ENCODE measurements around the gene ARHGAP24.
"Not testable (repeated sequence)": the region's sequence is repeated elsewhere in the genome, so short reads cannot be mapped to it uniquely, and the experiment has no call there.

Gene ARHGAP24

GRCh38 chr4:85508654-85509053, 33.7 kb downstream of the ARHGAP24 start:
- Histone ChIP-seq H3K4me2 (ENCODE audit: low read length) (no peak overlapping the region), H3K27me3 (ENCODE audit: control insufficient read depth, insufficient read depth, low read length) (no peaks in the 10 kb centered on the region), H3K4me3 (ENCODE audit: low read length) (no peak overlapping the region)

DNA sequence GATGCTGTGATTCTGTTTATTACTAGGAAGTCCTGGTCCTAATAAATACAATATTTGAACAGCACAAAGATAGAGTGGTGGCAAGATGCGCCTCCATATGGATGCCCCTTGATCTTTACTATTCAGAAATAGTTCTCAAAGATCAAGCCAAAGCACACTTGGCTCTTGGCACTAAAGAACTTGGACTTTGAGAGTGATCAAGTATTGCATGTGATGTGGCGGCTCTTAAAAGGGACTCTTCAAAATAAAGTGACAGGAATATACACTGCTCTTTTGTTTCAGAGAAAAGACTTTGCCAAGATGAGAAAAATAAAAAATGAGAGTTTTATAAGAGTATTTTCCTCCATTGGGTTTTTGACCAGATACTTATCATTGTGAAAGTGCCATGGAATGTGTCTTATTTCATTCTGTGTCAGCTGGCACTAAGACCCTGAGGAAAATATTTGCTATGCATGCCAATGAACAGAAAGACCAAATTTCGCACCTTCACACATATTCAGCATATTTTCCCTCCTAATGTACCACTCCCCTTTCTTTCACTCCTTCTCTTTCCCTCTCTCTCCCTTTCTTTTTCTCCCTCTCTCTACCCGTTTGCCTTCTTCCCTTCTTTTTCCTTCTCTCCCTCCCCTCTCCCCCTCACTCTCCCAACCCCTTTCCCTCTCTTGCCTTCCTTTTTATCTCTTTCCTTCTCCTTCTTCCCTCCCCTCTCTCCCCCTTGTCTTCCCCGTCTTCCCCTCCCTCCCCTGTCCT, 35.1 kb downstream of the ARHGAP24 start:
- Histone ChIP-seq H3K9ac (ENCODE audit: low read depth, low read length) (no peak overlapping the region), H3K4me1 (ENCODE audit: control insufficient read depth, insufficient read depth, low read length) (peaks cover 21% of the 10 kb centered on the region), H3K9me3 (replicated peaks; ENCODE audit: low read length) (no peaks in the 10 kb centered on the region), H3K4me2 (ENCODE audit: low read length) (no peak overlapping the region), H3K4me3 (ENCODE audit: low read length) (no peak overlapping the region), H3K27me3 (ENCODE audit: control insufficient read depth, insufficient read depth, low read length) (no peaks in the 10 kb centered on the region), H3K36me3 (ENCODE audit: insufficient read depth, low read length) (no peaks in the 10 kb centered on the region)

More at GRCh38 chr4:85508654-85509053, 33.7 kb downstream of the ARHGAP24 start:
- Histone ChIP-seq H3K9ac (ENCODE audit: low read depth, low read length) (no peak overlapping the region), H3K36me3 (ENCODE audit: insufficient read depth, low read length) (no peaks in the 10 kb centered on the region), H3K4me1 (ENCODE audit: control insufficient read depth, insufficient read depth, low read length) (peaks cover 9% of the 10 kb centered on the region), H3K9me3 (replicated peaks; ENCODE audit: low read length) (no peaks in the 10 kb centered on the region)

- H3K4me2 ChIP-seq (ENCODE audit: low read length) = no peak overlapping the region
- no peaks in the 10 kb centered on the region for H3K27me3 ChIP-seq (ENCODE audit: control insufficient read depth, insufficient read depth, low read length)
- peaks cover 22% of the 10 kb centered on the region for H3K4me1 ChIP-seq (ENCODE audit: control insufficient read depth, insufficient read depth, low read length)
- H3K9me3 ChIP-seq (replicated peaks; ENCODE audit: low read length) = no peaks in the 10 kb centered on the region
- H3K9ac ChIP-seq (ENCODE audit: low read depth, low read length) = no peak overlapping the region
- H3K4me3 ChIP-seq (ENCODE audit: low read length) = no peak overlapping the region
- no peaks in the 10 kb centered on the region for H3K36me3 ChIP-seq (ENCODE audit: insufficient read depth, low read length)
These were observed 35.7 kb downstream of the ARHGAP24 start for GRCh38 chr4:85510632-85510984.

GRCh38 chr4:85512446-85513205, 37.7 kb downstream of the ARHGAP24 start:
- Histone ChIP-seq H3K4me3 (ENCODE audit: low read length) (no peak overlapping the region), H3K9ac (ENCODE audit: low read depth, low read length) (no peak overlapping the region)

GRCh38 chr4:85514117-85514516, 39.2 kb downstream of the ARHGAP24 start:
- H3K36me3 ChIP-seq (ENCODE audit: insufficient read depth, low read length) = no peaks in the 10 kb centered on the region
- H3K27me3 ChIP-seq (ENCODE audit: control insufficient read depth, insufficient read depth, low read length) = no peaks in the 10 kb centered on the region
- no peak overlapping the region for H3K4me3 ChIP-seq (ENCODE audit: low read length)
- H3K4me1 ChIP-seq (ENCODE audit: control insufficient read depth, insufficient read depth, low read length) = peaks cover 22% of the 10 kb centered on the region
- H3K4me2 ChIP-seq (ENCODE audit: low read length) = peak overlapping the region; percentile 57
- H3K9me3 ChIP-seq (replicated peaks; ENCODE audit: low read length) = no peaks in the 10 kb centered on the region
- no peak overlapping the region for H3K9ac ChIP-seq (ENCODE audit: low read depth, low read length)

More at GRCh38 chr4:85512446-85513205, 37.7 kb downstream of the ARHGAP24 start:
- Histone ChIP-seq H3K4me1 (ENCODE audit: control insufficient read depth, insufficient read depth, low read length) (peaks cover 22% of the 10 kb centered on the region), H3K9me3 (replicated peaks; ENCODE audit: low read length) (no peaks in the 10 kb centered on the region), H3K36me3 (ENCODE audit: insufficient read depth, low read length) (no peaks in the 10 kb centered on the region), H3K4me2 (ENCODE audit: low read length) (peak overlapping the region; percentile 28), H3K27me3 (ENCODE audit: control insufficient read depth, insufficient read depth, low read length) (no peaks in the 10 kb centered on the region)

DNA sequence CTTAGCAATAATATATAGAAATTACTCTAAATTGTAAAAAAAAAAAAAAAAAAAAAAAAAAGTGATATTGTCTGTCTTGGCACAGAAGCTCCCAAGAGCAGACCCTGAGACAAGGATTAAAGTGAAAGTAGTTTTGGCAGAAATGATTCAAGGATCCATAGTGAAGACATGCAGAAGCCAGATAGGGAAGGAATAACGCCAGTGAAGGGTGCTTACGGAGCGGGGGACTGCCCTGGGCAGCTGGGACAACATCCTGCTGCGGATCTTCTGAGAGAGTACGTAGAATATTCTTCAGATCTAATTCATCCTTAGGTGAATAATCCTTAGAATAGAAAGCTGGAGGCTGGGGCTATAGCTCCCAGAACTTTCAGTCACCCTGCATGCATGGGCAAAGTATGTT, 39.8 kb downstream of the ARHGAP24 start:
- Histone ChIP-seq H3K4me2 (ENCODE audit: low read length) (peak overlapping the region; percentile 57), H3K4me1 (ENCODE audit: control insufficient read depth, insufficient read depth, low read length) (peaks cover 22% of the 10 kb centered on the region), H3K9ac (ENCODE audit: low read depth, low read length) (no peak overlapping the region), H3K36me3 (ENCODE audit: insufficient read depth, low read length) (no peaks in the 10 kb centered on the region), H3K4me3 (ENCODE audit: low read length) (peak overlapping the region; percentile 17), H3K9me3 (replicated peaks; ENCODE audit: low read length) (no peaks in the 10 kb centered on the region), H3K27me3 (ENCODE audit: control insufficient read depth, insufficient read depth, low read length) (no peaks in the 10 kb centered on the region)

DNA sequence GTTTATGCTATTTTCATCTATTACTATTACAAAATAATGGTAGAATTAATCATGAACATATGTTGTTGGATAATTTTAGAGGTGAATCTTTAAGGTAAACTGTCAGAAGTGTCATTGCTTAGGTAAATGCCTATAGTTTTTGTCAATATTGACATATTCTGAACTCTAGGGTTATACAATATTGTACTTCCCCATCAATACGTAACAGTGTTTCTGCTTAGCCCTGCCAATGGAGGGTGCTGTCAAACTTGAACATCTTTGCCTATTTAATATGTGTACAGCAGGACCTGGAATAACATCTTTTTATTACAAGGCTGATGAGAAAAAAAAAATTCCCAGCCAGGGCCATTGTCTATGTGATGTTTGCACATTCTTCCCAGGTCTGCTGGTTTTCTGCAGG, 40.8 kb downstream of the ARHGAP24 start:
- H3K9me3 ChIP-seq (replicated peaks; ENCODE audit: low read length) = no peaks in the 10 kb centered on the region
- H3K4me1 ChIP-seq (ENCODE audit: control insufficient read depth, insufficient read depth, low read length) = peaks cover 22% of the 10 kb centered on the region
- H3K4me3 ChIP-seq (ENCODE audit: low read length) = no peak overlapping the region
- H3K27me3 ChIP-seq (ENCODE audit: control insufficient read depth, insufficient read depth, low read length) = no peaks in the 10 kb centered on the region
- no peak overlapping the region for H3K9ac ChIP-seq (ENCODE audit: low read depth, low read length)
- H3K4me2 ChIP-seq (ENCODE audit: low read length) = no peak overlapping the region
- H3K36me3 ChIP-seq (ENCODE audit: insufficient read depth, low read length) = no peaks in the 10 kb centered on the region

DNA sequence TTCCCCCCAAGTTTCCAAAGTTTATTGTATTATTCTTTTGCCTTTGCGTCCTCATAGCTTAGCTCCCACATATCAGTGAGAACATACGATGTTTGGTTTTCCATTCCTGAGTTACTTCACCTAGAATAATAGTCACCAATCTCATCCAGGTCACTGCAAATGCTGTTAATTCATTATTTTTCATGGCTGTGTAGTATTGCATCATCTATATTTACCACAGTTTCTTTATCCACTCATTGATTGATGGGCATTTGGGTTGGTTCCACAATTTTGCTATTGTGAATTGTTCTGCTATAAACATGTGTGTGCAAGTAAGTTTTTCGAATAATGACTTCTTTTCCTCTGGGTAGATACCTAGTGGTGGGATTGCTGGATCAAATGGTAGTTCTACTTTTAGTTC, 43.6 kb downstream of the ARHGAP24 start:
- H3K36me3 ChIP-seq (ENCODE audit: insufficient read depth, low read length); H3K27me3 ChIP-seq (ENCODE audit: control insufficient read depth, insufficient read depth, low read length); H3K4me3 ChIP-seq (ENCODE audit: low read length); H3K4me2 ChIP-seq (ENCODE audit: low read length); H3K9ac ChIP-seq (ENCODE audit: low read depth, low read length); H3K9me3 ChIP-seq (replicated peaks; ENCODE audit: low read length): not testable (repeated sequence)
- peaks cover 14% of the 10 kb centered on the region for H3K4me1 ChIP-seq (ENCODE audit: control insufficient read depth, insufficient read depth, low read length)

- Histone ChIP-seq H3K36me3 (ENCODE audit: insufficient read depth, low read length) (no peaks in the 10 kb centered on the region), H3K4me2 (ENCODE audit: low read length) (no peak overlapping the region), H3K4me1 (ENCODE audit: control insufficient read depth, insufficient read depth, low read length) (no peaks in the 10 kb centered on the region), H3K9ac (ENCODE audit: low read depth, low read length) (no peak overlapping the region), H3K4me3 (ENCODE audit: low read length) (no peak overlapping the region), H3K27me3 (ENCODE audit: control insufficient read depth, insufficient read depth, low read length) (no peaks in the 10 kb centered on the region), H3K9me3 (replicated peaks; ENCODE audit: low read length) (no peaks in the 10 kb centered on the region)
These were observed 46.1 kb downstream of the ARHGAP24 start for GRCh38 chr4:85520765-85521749.

DNA sequence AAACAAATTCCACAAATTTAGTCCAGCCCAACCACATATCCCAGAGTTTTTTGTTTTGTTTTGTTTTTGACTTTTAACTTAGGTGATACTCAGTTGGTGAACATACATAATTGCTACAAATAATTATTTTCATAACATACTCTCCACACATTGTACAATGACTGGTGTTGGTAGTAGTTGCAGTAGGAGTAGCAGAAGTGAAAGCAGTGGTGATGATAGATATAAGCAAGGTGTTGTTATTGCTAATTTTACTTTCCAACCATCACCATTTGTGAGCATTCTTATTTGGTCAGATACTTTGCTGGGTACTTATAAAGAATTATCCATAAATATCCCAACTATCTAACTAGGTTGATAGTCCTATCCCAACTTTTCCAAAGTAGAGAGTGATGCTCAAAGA, 47.3 kb downstream of the ARHGAP24 start:
- H3K4me2 ChIP-seq (ENCODE audit: low read length) = no peak overlapping the region
- H3K4me3 ChIP-seq (ENCODE audit: low read length) = no peak overlapping the region
- no peaks in the 10 kb centered on the region for H3K9me3 ChIP-seq (replicated peaks; ENCODE audit: low read length)
- H3K9ac ChIP-seq (ENCODE audit: low read depth, low read length) = no peak overlapping the region
- no peaks in the 10 kb centered on the region for H3K27me3 ChIP-seq (ENCODE audit: control insufficient read depth, insufficient read depth, low read length)
- no peaks in the 10 kb centered on the region for H3K36me3 ChIP-seq (ENCODE audit: insufficient read depth, low read length)
- H3K4me1 ChIP-seq (ENCODE audit: control insufficient read depth, insufficient read depth, low read length) = no peaks in the 10 kb centered on the region

DNA sequence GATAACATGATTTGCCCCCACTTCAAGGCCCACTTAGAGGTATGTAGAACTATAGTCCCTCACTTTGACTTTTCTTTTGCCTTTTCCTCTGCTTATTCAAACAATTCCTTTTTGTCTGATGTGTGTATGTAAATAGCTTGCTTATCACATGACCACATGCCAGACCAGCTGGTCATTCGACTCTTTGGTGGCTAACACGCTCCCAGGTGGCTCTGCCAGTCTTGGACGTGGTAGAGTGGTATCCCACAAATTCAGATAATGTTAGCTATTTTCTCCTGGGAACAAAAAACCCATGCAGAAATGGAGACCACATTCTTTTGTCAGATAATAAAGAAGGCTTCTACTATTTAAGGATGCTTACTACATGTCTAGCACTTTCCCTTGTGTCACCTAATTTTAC, 47.9 kb downstream of the ARHGAP24 start:
- Histone ChIP-seq H3K36me3 (ENCODE audit: insufficient read depth, low read length) (no peaks in the 10 kb centered on the region), H3K9ac (ENCODE audit: low read depth, low read length) (no peak overlapping the region)

More for the DNA sequence above, 47.9 kb downstream of the ARHGAP24 start:
- Histone ChIP-seq H3K4me2 (ENCODE audit: low read length) (no peak overlapping the region), H3K4me1 (ENCODE audit: control insufficient read depth, insufficient read depth, low read length) (no peaks in the 10 kb centered on the region), H3K4me3 (ENCODE audit: low read length) (no peak overlapping the region), H3K9me3 (replicated peaks; ENCODE audit: low read length) (no peaks in the 10 kb centered on the region), H3K27me3 (ENCODE audit: control insufficient read depth, insufficient read depth, low read length) (no peaks in the 10 kb centered on the region)

All from skeletal muscle satellite cell (primary cell).